ENCODE results near the gene AOAH. TPM values are rescaled to one million over a fixed set of nuclear protein-coding genes. Genes with fewer than 3 reads are reported as not detected.

AOAH gene
- total RNA-seq, 1 experiment from 2014 or later = 0.39 TPM

GRCh38 chr7:36594445-36594844, 129.8 kb downstream of the AOAH start:
- Histone ChIP-seq H2BK20ac (ENCODE audit: low read depth, low read length, poor library complexity, severe bottlenecking) (no peak overlapping the region), H2AFZ (ENCODE audit: low read length) (no peak overlapping the region), H4K20me1 (ENCODE audit: control insufficient read depth, insufficient read depth, insufficient read length) (no peaks in the 10 kb centered on the region), H3K9me3 (ENCODE audit: control insufficient read depth, low read depth, low read length) (no peaks in the 10 kb centered on the region), H3K18ac (ENCODE audit: insufficient read length, low read depth, low read length) (no peak overlapping the region), H2BK120ac (ENCODE audit: low read depth, low read length, poor library complexity, severe bottlenecking) (no peak overlapping the region), H4K91ac (ENCODE audit: insufficient read length, low read depth, low read length) (no peak overlapping the region), H3K4me1 (ENCODE audit: insufficient read depth, low read length) (peaks cover 2% of the 10 kb centered on the region; the same call in 1 of the 2 replicates), H2AK5ac (ENCODE audit: insufficient read length, low read length) (no peak overlapping the region), H3K23me2 (ENCODE audit: insufficient read length, low read depth, low read length, poor library complexity, severe bottlenecking) (no peaks in the 10 kb centered on the region), H4K5ac (ENCODE audit: insufficient read length, low read depth, low read length) (no peak overlapping the region), H3K79me2 (ENCODE audit: insufficient read depth, low read length) (no peaks in the 10 kb centered on the region), H3K4me2 (ENCODE audit: insufficient read depth, insufficient read length, low read length) (no peak overlapping the region), H2BK5ac (ENCODE audit: insufficient read length, low read length) (no peak overlapping the region), H2BK15ac (ENCODE audit: low read depth, low read length) (no peak overlapping the region), H4K8ac (replicated peaks; ENCODE audit: insufficient read length, low read depth, low read length) (no peak overlapping the region), H3K9ac (ENCODE audit: extremely low read depth, insufficient read length, low read length) (no peak overlapping the region), H3T11ph (ENCODE audit: low read length) (no peak overlapping the region), H3K27ac (ENCODE audit: insufficient read length, low read depth, low read length) (no peak overlapping the region), H3K23ac (ENCODE audit: insufficient read length, low read depth, low read length) (no peak overlapping the region), H3K14ac (ENCODE audit: insufficient read depth, low read length) (no peak overlapping the region), H3K56ac (ENCODE audit: insufficient read length, low read depth, low read length) (no peak overlapping the region), H2BK12ac (ENCODE audit: insufficient read length, low read depth, low read length) (no peak overlapping the region), H3K27me3 (ENCODE audit: insufficient read depth, low read length) (no peaks in the 10 kb centered on the region), H3K79me1 (ENCODE audit: insufficient read depth, low read depth, low read length, poor library complexity, severe bottlenecking) (no peaks in the 10 kb centered on the region), H3K4ac (ENCODE audit: low read depth, low read length) (no peak overlapping the region)
- Mint-ChIP-seq H3K27me3 (ENCODE audit: low read depth) (no peaks in the 10 kb centered on the region), H3K4me3 (no peak overlapping the region), H3K9me3 (peaks cover 0 to 4% of the 10 kb centered on the region in 2 experiments; a peak in 2 of 5 replicates), H3K27ac (no peak overlapping the region), H3K4me1 (peaks cover 13 to 29% of the 10 kb centered on the region in 2 experiments), H3K36me3 (ENCODE audit: insufficient read depth in 1 of 3, low read depth in 3 of 3) (peaks cover 0 to 6% (median 0%) of the 10 kb centered on the region in 3 experiments; a peak in 2 of 7 replicates)
- no peak for DNase-seq
- TF ChIP-seq CTCF (conservative IDR thresholded peaks at IDR 0.05) = no peak
- WGBS (ENCODE audit: extremely low coverage, insufficient read length, low lambda C conversion rate) = no CpG with 5 or more reads among the region's 2 CpGs

All from H9 (cell line).